ENCODE data around the gene REPS2.
A peak's percentile ranks its signal among the peaks of the same experiment; 100 is the strongest.

REPS2 gene

DNA sequence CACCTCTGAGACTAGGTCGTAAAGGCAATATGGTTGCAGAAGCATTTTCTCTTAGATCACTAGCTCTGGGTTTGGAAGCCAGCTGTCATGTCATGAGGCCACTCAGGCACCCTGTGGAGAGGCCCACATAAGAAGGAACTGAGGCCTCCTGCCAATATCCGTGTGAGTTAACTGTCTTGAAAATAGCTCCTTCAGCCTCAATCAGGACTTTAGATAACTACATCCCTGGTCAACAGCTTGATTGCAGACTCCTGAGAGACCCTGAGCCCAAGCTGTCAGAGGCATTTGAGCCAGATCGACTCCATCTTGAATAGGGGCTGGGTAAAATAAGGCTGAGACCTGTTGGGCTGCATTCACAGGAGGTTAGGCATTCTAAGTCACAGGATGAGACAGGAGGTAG, 15.1 kb upstream of the REPS2 start:
- Histone ChIP-seq H2BK5ac (ENCODE audit: low read length) (no peak overlapping the region), H3K79me1 (ENCODE audit: low read depth, low read length) (no peaks in the 10 kb centered on the region), H4K8ac (ENCODE audit: low read depth, low read length) (no peak overlapping the region), H3K27me3 (ENCODE audit: control insufficient read depth in 3 of 3, insufficient read depth in 3 of 3, low read depth in 1 of 3, low read length in 3 of 3) (peaks cover 0 to 58% (median 0%) of the 10 kb centered on the region in 3 experiments), H2BK120ac (ENCODE audit: low read depth, low read length) (no peak overlapping the region), H3K36me3 (replicated peaks in 1 of 2; ENCODE audit: control insufficient read depth in 2 of 2, insufficient read depth in 2 of 2, low read length in 2 of 2) (no peaks in the 10 kb centered on the region), H4K91ac (ENCODE audit: low read depth, low read length, poor library complexity) (no peak overlapping the region), H2BK15ac (ENCODE audit: low read length) (no peak overlapping the region), H3K23ac (ENCODE audit: low read depth, low read length, poor library complexity) (no peak overlapping the region), H3K4me1 (ENCODE audit: control insufficient read depth in 2 of 2, insufficient read depth in 1 of 2, low read depth in 1 of 2, low read length in 2 of 2) (peaks cover 0 to 3% of the 10 kb centered on the region in 2 donors), H3K4ac (ENCODE audit: low read length) (no peak overlapping the region), H3K9ac (ENCODE audit: low read depth, low read length, poor library complexity) (no peak overlapping the region), H3K4me3 (ENCODE audit: low read length in 2 of 2) (no peak overlapping the region), H2BK12ac (ENCODE audit: low read length) (no peak overlapping the region), H2AFZ (ENCODE audit: low read length) (no peak overlapping the region), H3K14ac (ENCODE audit: low read length) (no peak overlapping the region), H3K27ac (replicated peaks; ENCODE audit: low read length) (no peak overlapping the region), H3K4me2 (ENCODE audit: insufficient read depth, low read length, poor library complexity, severe bottlenecking) (no peak overlapping the region), H3K18ac (ENCODE audit: low read length) (no peak overlapping the region), H2AK5ac (ENCODE audit: low read depth, low read length) (no peak overlapping the region), H3K9me3 (replicated peaks in 1 of 2; ENCODE audit: control insufficient read depth in 2 of 2, insufficient read depth in 1 of 2, low read depth in 1 of 2, low read length in 2 of 2) (no peaks in the 10 kb centered on the region)
- DNase-seq (ENCODE audit: low spot score) = no peak
- WGBS, 2 donors (ENCODE audit: extremely low coverage in 2 of 2, insufficient read length in 2 of 2, insufficient replicate concordance in 1 of 2) = no CpG with 5 or more reads among the region's 3 CpGs

DNA sequence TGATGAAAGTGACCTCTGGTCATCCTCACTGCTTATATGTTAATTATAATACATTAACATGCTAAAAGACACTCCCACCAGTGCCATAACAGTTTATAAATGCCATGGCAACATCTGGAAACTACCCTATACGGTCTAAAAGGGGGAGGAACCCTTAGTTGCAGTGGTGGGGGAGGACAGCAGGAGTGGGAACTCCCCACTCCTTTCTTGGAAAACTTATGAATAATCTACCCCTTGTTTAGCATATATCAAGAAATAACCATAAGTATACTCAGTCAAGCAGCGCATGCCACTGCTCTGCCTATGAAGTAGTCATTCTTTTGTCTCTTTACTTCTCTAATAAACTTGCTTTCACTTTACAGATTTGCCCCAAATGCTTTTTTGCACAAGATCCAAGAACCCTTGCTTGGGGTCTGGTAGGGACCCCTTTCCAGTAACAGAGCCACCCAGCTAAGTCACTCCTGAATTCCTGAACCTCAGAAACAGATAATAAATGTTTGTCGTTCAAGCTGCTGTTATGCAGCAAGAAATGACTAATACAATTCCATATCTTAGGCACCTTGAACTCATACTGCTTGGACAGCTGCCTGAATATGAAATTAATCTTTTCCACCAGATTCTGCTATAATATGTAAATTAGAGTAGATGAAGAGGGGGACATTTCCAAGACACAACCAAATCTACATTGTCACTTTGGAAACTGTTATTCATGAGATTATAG, 14.4 kb upstream of the REPS2 start:
- H2BK5ac ChIP-seq (ENCODE audit: low read length) = no peak overlapping the region
- H2AFZ ChIP-seq (ENCODE audit: low read length) = no peak overlapping the region
- H2BK15ac ChIP-seq (ENCODE audit: low read length) = no peak overlapping the region
- WGBS, 2 donors (ENCODE audit: extremely low coverage in 2 of 2, insufficient read length in 2 of 2, insufficient replicate concordance in 1 of 2) = no CpG with 5 or more reads among the region's 3 CpGs
- no peak overlapping the region for H4K8ac ChIP-seq (ENCODE audit: low read depth, low read length)
- H3K36me3 ChIP-seq (replicated peaks in 1 of 2; ENCODE audit: control insufficient read depth in 2 of 2, insufficient read depth in 2 of 2, low read length in 2 of 2) = no peaks in the 10 kb centered on the region
- peaks cover 0 to 3% of the 10 kb centered on the region in 2 donors for H3K4me1 ChIP-seq (ENCODE audit: control insufficient read depth in 2 of 2, insufficient read depth in 1 of 2, low read depth in 1 of 2, low read length in 2 of 2)
- H3K27ac ChIP-seq (replicated peaks; ENCODE audit: low read length) = no peak overlapping the region
- H2AK5ac ChIP-seq (ENCODE audit: low read depth, low read length) = no peak overlapping the region
- H3K23ac ChIP-seq (ENCODE audit: low read depth, low read length, poor library complexity) = no peak overlapping the region
- H2BK120ac ChIP-seq (ENCODE audit: low read depth, low read length) = no peak overlapping the region
- H3K4ac ChIP-seq (ENCODE audit: low read length) = no peak overlapping the region
- H3K4me2 ChIP-seq (ENCODE audit: insufficient read depth, low read length, poor library complexity, severe bottlenecking) = no peak overlapping the region
- DNase-seq (ENCODE audit: low spot score) = no peak
- H4K91ac ChIP-seq (ENCODE audit: low read depth, low read length, poor library complexity) = no peak overlapping the region
- H3K9me3 ChIP-seq (replicated peaks in 1 of 2; ENCODE audit: control insufficient read depth in 2 of 2, insufficient read depth in 1 of 2, low read depth in 1 of 2, low read length in 2 of 2) = no peaks in the 10 kb centered on the region
- no peak overlapping the region for H3K14ac ChIP-seq (ENCODE audit: low read length)
- peaks cover 0 to 59% (median 0%) of the 10 kb centered on the region in 3 experiments for H3K27me3 ChIP-seq (ENCODE audit: control insufficient read depth in 3 of 3, insufficient read depth in 3 of 3, low read depth in 1 of 3, low read length in 3 of 3)
- H2BK12ac ChIP-seq (ENCODE audit: low read length) = no peak overlapping the region
- no peak overlapping the region for H3K9ac ChIP-seq (ENCODE audit: low read depth, low read length, poor library complexity)
- no peak overlapping the region for H3K18ac ChIP-seq (ENCODE audit: low read length)
- no peak overlapping the region for H3K4me3 ChIP-seq (ENCODE audit: low read length in 2 of 2)
- H3K79me1 ChIP-seq (ENCODE audit: low read depth, low read length) = no peaks in the 10 kb centered on the region

DNA sequence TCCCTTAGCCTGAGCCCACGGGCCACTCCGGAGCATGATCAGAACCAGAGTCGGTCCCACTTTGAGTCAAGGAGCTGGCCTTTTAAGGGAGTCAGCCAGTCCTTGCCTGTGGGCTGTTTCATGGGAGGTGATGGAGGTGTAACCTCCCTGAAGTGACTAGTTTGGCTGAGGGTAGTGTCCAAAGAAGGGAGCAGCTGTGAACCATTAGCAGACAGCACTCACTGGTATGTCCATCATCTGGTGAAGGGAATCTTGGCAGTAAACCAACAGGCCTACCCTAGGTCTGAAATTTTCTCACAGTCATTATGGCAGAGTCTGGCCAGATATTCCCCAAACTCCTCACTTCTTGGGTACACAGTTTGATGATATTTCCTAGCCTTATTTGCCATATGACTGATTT, 12.3 kb upstream of the REPS2 start:
- Histone ChIP-seq H3K18ac (ENCODE audit: low read length) (no peak overlapping the region), H2AK5ac (ENCODE audit: low read depth, low read length) (no peak overlapping the region), H3K14ac (ENCODE audit: low read length) (no peak overlapping the region), H2BK120ac (ENCODE audit: low read depth, low read length) (no peak overlapping the region), H3K9me3 (replicated peaks in 1 of 2; ENCODE audit: control insufficient read depth in 2 of 2, insufficient read depth in 1 of 2, low read depth in 1 of 2, low read length in 2 of 2) (no peaks in the 10 kb centered on the region), H2BK15ac (ENCODE audit: low read length) (no peak overlapping the region), H3K9ac (ENCODE audit: low read depth, low read length, poor library complexity) (no peak overlapping the region), H3K4me1 (ENCODE audit: control insufficient read depth in 2 of 2, insufficient read depth in 1 of 2, low read depth in 1 of 2, low read length in 2 of 2) (peaks cover 0 to 3% of the 10 kb centered on the region in 2 donors), H3K23ac (ENCODE audit: low read depth, low read length, poor library complexity) (no peak overlapping the region), H2BK5ac (ENCODE audit: low read length) (no peak overlapping the region), H2BK12ac (ENCODE audit: low read length) (no peak overlapping the region), H3K4ac (ENCODE audit: low read length) (no peak overlapping the region), H4K91ac (ENCODE audit: low read depth, low read length, poor library complexity) (no peak overlapping the region), H3K27ac (replicated peaks; ENCODE audit: low read length) (no peak overlapping the region), H3K36me3 (replicated peaks in 1 of 2; ENCODE audit: control insufficient read depth in 2 of 2, insufficient read depth in 2 of 2, low read length in 2 of 2) (no peaks in the 10 kb centered on the region), H3K4me2 (ENCODE audit: insufficient read depth, low read length, poor library complexity, severe bottlenecking) (no peak overlapping the region), H3K79me1 (ENCODE audit: low read depth, low read length) (no peaks in the 10 kb centered on the region), H4K8ac (ENCODE audit: low read depth, low read length) (no peak overlapping the region), H2AFZ (ENCODE audit: low read length) (no peak overlapping the region), H3K27me3 (ENCODE audit: control insufficient read depth in 3 of 3, insufficient read depth in 3 of 3, low read depth in 1 of 3, low read length in 3 of 3) (peaks cover 0 to 57% (median 0%) of the 10 kb centered on the region in 3 experiments), H3K4me3 (ENCODE audit: low read length in 2 of 2) (no peak overlapping the region)
- no CpG with 5 or more reads among the region's 3 CpGs for WGBS, 2 donors (ENCODE audit: extremely low coverage in 2 of 2, insufficient read length in 2 of 2, insufficient replicate concordance in 1 of 2)
- no peak for DNase-seq (ENCODE audit: low spot score)

DNA sequence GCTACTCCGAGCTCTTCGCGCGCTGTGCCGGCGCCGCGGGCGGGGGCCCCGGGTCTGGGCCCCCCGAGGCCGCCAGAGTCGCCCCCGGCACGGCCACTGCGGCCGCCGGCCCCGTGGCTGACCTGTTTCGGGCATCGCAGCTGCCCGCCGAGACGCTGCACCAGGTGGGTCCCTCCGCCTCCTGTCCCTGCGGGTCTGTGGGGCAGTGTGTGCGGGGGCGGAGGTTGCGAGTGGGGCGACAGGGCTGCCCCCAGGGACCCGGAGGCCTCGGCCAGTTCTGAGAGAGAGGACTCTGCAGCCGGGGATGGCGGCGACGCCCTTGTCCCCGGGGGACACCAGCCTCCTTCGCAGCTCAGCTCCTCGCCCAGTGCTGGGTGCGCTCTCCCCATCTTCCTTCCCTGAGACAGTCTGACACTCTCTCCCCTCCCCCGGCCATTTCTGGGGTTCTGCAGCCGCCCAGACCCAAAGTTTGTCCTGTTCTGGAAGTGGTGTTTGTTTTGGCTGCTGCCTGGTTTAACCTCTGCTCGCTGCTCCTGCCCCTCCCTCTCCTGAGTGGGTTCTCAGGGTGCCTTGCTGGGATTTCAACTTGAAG, 609 bp downstream of the REPS2 start:
- Histone ChIP-seq H2BK12ac (ENCODE audit: low read length) (no peak overlapping the region), H3K14ac (ENCODE audit: low read length) (no peak overlapping the region), H4K8ac (ENCODE audit: low read depth, low read length) (no peak overlapping the region), H3K27me3 (ENCODE audit: control insufficient read depth in 3 of 3, insufficient read depth in 3 of 3, low read depth in 1 of 3, low read length in 3 of 3) (peaks cover 0 to 33% (median 9%) of the 10 kb centered on the region in 3 experiments), H3K79me1 (ENCODE audit: low read depth, low read length) (no peaks in the 10 kb centered on the region), H3K18ac (ENCODE audit: low read length) (no peak overlapping the region), H3K4me2 (ENCODE audit: insufficient read depth, low read length, poor library complexity, severe bottlenecking) (peak overlapping the region; percentile 66), H2BK5ac (ENCODE audit: low read length) (no peak overlapping the region), H3K23ac (ENCODE audit: low read depth, low read length, poor library complexity) (no peak overlapping the region), H3K4me3 (ENCODE audit: low read length in 2 of 2) (peak overlapping the region; percentile 45 to 82), H2BK120ac (ENCODE audit: low read depth, low read length) (no peak overlapping the region), H3K27ac (replicated peaks; ENCODE audit: low read length) (no peak overlapping the region), H3K9ac (ENCODE audit: low read depth, low read length, poor library complexity) (peak overlapping the region; percentile 21), H4K91ac (ENCODE audit: low read depth, low read length, poor library complexity) (no peak overlapping the region), H3K4ac (ENCODE audit: low read length) (no peak overlapping the region), H3K36me3 (replicated peaks in 1 of 2; ENCODE audit: control insufficient read depth in 2 of 2, insufficient read depth in 2 of 2, low read length in 2 of 2) (no peaks in the 10 kb centered on the region), H2AK5ac (ENCODE audit: low read depth, low read length) (no peak overlapping the region), H3K9me3 (replicated peaks in 1 of 2; ENCODE audit: control insufficient read depth in 2 of 2, insufficient read depth in 1 of 2, low read depth in 1 of 2, low read length in 2 of 2) (no peaks in the 10 kb centered on the region), H3K4me1 (ENCODE audit: control insufficient read depth in 2 of 2, insufficient read depth in 1 of 2, low read depth in 1 of 2, low read length in 2 of 2) (no peaks in the 10 kb centered on the region), H2AFZ (ENCODE audit: low read length) (peak overlapping the region; percentile 83), H2BK15ac (ENCODE audit: low read length) (no peak overlapping the region)
- no CpG with 5 or more reads among the region's 43 CpGs for WGBS, 2 donors (ENCODE audit: extremely low coverage in 2 of 2, insufficient read length in 2 of 2, insufficient replicate concordance in 1 of 2)
- DNase-seq (ENCODE audit: low spot score) = no peak
